Measurements from ENCODE around the gene SORCS2.
A peak's percentile ranks its signal among the peaks of the same experiment; 100 is the strongest.

The SORCS2 gene

DNA sequence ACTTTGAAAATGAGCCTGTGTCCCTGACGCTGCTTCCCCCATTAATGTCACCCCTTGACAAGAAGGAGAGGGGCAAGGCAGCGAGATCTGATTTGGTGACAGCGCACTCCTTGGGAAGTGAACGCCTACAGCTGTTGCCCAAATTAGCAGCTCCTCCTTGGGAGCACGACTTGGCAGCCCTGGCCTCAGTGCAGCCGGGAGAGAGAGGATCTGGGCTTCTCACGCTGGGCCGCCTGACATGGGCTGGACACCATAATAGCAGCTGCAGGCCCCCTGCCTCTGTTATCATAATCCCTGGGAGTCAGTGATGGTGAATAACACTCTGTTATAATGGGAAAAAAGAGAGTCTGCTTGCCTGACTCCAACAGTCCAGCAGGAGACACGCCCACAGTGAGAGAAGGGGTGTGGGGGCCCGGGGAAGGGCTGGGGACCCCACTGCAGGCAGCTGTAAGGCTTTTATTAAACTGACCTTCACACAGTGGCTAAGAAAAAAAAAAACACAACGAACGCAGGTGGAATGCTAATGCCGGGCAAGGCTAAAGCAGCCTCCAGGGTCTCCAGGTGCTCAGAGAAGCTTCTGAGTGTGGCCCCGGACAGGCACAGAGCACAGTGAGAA is 169.1 kb downstream of the SORCS2 start:
- ChIA-PET CTCF (no interaction called here), POLR2A (no interaction called here)
- H3K4me1 ChIP-seq (ENCODE audit: control insufficient read depth, insufficient read depth, low read length), result no peaks in the 10 kb centered on the region
- no peak overlapping the region for H3K4me3 ChIP-seq (ENCODE audit: low read depth, low read length)
- no peaks in the 10 kb centered on the region for H3K36me3 ChIP-seq (ENCODE audit: control insufficient read depth in 2 of 2, insufficient read depth in 1 of 2, low read length in 2 of 2)
- TF ChIP-seq ZIC2 (tag by site-specific recombination; IDR thresholded peaks at IDR 0.05) (peak; percentile 18; the same call in 1 of the 2 replicates), GLIS2 (tag by site-specific recombination; IDR thresholded peaks at IDR 0.05) (no peak)
- no peak overlapping the region for H3K27ac ChIP-seq (ENCODE audit: extremely low read depth, low read depth, low read length)
- H3K9me3 ChIP-seq (ENCODE audit: control insufficient read depth, insufficient read depth, low read depth, low read length), result no peaks in the 10 kb centered on the region

DNA sequence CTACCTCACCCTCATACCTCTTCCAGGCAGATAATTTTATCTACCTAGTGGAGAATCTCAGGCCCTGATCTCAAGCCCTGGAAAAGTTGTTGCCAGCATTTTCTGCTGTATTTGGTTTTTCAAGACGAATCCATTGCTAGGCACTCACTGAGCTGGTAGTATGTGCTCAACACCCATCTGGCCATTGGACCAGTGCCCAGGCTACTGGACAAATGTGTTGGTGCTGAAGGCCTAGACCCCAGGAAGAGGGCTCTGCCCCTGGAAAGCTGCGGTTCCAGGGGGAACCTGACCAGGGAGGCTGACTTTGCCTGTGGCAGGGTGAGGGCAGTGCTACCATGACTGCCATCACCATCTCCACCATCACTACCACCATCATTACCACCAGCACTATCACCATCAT is 170.0 kb downstream of the SORCS2 start:
- Histone ChIP-seq H3K36me3 (ENCODE audit: control insufficient read depth in 2 of 2, insufficient read depth in 1 of 2, low read length in 2 of 2) (no peaks in the 10 kb centered on the region), H3K27ac (ENCODE audit: extremely low read depth, low read depth, low read length) (no peak overlapping the region), H3K9me3 (ENCODE audit: control insufficient read depth, insufficient read depth, low read depth, low read length) (no peaks in the 10 kb centered on the region), H3K4me1 (ENCODE audit: control insufficient read depth, insufficient read depth, low read length) (no peaks in the 10 kb centered on the region), H3K4me3 (ENCODE audit: low read depth, low read length) (no peak overlapping the region)
- ChIA-PET POLR2A (no interaction called here), CTCF (no interaction called here)
- TF ChIP-seq, protein P1, sequence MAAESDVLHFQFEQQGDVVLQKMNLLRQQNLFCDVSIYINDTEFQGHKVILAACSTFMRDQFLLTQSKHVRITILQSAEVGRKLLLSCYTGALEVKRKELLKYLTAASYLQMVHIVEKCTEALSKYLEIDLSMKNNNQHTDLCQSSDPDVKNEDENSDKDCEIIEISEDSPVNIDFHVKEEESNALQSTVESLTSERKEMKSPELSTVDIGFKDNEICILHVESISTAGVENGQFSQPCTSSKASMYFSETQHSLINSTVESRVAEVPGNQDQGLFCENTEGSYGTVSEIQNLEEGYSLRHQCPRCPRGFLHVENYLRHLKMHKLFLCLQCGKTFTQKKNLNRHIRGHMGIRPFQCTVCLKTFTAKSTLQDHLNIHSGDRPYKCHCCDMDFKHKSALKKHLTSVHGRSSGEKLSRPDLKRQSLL (tag by site-specific recombination; IDR thresholded peaks at IDR 0.05), result no peak
- no peak for TF ChIP-seq BCL11A (tag by site-specific recombination; IDR thresholded peaks at IDR 0.05; ENCODE audit: low read depth)
- no peak for TF ChIP-seq ZNF518A (tag by site-specific recombination; conservative IDR thresholded peaks at IDR 0.05; ENCODE audit: low read depth)
- TF ChIP-seq, protein P2, sequence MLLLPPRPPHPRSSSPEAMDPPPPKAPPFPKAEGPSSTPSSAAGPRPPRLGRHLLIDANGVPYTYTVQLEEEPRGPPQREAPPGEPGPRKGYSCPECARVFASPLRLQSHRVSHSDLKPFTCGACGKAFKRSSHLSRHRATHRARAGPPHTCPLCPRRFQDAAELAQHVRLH (tag by site-specific recombination; IDR thresholded peaks at IDR 0.05), result no peak
- no peak for TF ChIP-seq ZBTB7A (tag by site-specific recombination; IDR thresholded peaks at IDR 0.05; ENCODE audit: low read depth)
- no peak for TF ChIP-seq ZNF513 (tag by site-specific recombination; IDR thresholded peaks at IDR 0.05)
- no peak for TF ChIP-seq ZNF677 (tag by site-specific recombination; IDR thresholded peaks at IDR 0.05)
- no peak for TF ChIP-seq EGR2 (tag by site-specific recombination; IDR thresholded peaks at IDR 0.05; ENCODE audit: low read depth)
- no peak for TF ChIP-seq AEBP2 (tag by site-specific recombination; IDR thresholded peaks at IDR 0.05; ENCODE audit: borderline replicate concordance)
- no peak for TF ChIP-seq FEZF1 (tag by site-specific recombination; IDR thresholded peaks at IDR 0.05)
- TF ChIP-seq YY2 (tag by site-specific recombination; IDR thresholded peaks at IDR 0.05), result no peak
- TF ChIP-seq ZNF560 (tag by site-specific recombination; IDR thresholded peaks at IDR 0.05; ENCODE audit: borderline replicate concordance), result no peak
- no peak for TF ChIP-seq ZNF302 (tag by site-specific recombination; IDR thresholded peaks at IDR 0.05; ENCODE audit: low read depth)
- TF ChIP-seq, protein P3, sequence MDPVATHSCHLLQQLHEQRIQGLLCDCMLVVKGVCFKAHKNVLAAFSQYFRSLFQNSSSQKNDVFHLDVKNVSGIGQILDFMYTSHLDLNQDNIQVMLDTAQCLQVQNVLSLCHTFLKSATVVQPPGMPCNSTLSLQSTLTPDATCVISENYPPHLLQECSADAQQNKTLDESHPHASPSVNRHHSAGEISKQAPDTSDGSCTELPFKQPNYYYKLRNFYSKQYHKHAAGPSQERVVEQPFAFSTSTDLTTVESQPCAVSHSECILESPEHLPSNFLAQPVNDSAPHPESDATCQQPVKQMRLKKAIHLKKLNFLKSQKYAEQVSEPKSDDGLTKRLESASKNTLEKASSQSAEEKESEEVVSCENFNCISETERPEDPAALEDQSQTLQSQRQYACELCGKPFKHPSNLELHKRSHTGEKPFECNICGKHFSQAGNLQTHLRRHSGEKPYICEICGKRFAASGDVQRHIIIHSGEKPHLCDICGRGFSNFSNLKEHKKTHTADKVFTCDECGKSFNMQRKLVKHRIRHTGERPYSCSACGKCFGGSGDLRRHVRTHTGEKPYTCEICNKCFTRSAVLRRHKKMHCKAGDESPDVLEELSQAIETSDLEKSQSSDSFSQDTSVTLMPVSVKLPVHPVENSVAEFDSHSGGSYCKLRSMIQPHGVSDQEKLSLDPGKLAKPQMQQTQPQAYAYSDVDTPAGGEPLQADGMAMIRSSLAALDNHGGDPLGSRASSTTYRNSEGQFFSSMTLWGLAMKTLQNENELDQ (tag by site-specific recombination; IDR thresholded peaks at IDR 0.05; ENCODE audit: low read depth), result no peak
- no peak for TF ChIP-seq ZNF221 (tag by site-specific recombination; IDR thresholded peaks at IDR 0.05; ENCODE audit: borderline replicate concordance)
- no peak for TF ChIP-seq ZNF610 (tag by site-specific recombination; IDR thresholded peaks at IDR 0.05; ENCODE audit: borderline replicate concordance)
- no peak for TF ChIP-seq ZNF623 (tag by site-specific recombination; IDR thresholded peaks at IDR 0.05)
- TF ChIP-seq ZNF707 (tag by site-specific recombination; IDR thresholded peaks at IDR 0.05), result no peak

Measured in HEK293 (cell line).